Upper lobe of left lung (tissue), 6 donors: Measurements from ENCODE around the gene STOML3. TPM values are rescaled to one million over a fixed set of nuclear protein-coding genes. Genes with fewer than 3 reads are reported as not detected.
A peak's percentile ranks its signal among the peaks of the same experiment; 100 is the strongest.

Experiments
- ATAC-seq, 2 donors: fragments of 200-7000 bp; cut with Tn5 transposase; one replicate each; pipeline ENCODE4 v1.9.1; 2022; ENCODE audit warnings: mild to moderate bottlenecking in 2 of 2, moderate library complexity in 2 of 2; ENCODE audit not compliant: low FRiP score in 2 of 2
- DNase-seq, 2 donors: peaks; one replicate each; pipeline ENCODE4 v3.0.0-alpha.2; 2019 to 2020
- H3K27ac ChIP-seq, 4 donors: fragments of 200-600 bp; sonication (generic); one replicate each; pipeline ENCODE4 v1.5.1; 2016 to 2019
- H3K27me3 ChIP-seq, 4 donors: fragments of 200-600 bp; sonication (generic); one replicate each; pipeline ENCODE4 v1.5.1; 2017 to 2019
- H3K36me3 ChIP-seq, 4 donors: fragments of 200-600 bp; sonication (generic); one replicate each; pipeline ENCODE4 v1.5.1; 2016 to 2019
- H3K4me1 ChIP-seq, 4 donors: fragments of 200-600 bp; sonication (generic); one replicate each; pipeline ENCODE4 v1.5.1; 2018 to 2019
- H3K4me3 ChIP-seq, 4 donors: fragments of 200-600 bp; sonication (generic); one replicate each; pipeline ENCODE4 v1.5.1; 2017 to 2019; ENCODE audit warnings: mild to moderate bottlenecking in 2 of 4, moderate library complexity in 1 of 4
- H3K9me3 ChIP-seq, 4 donors: fragments of 200-600 bp; sonication (generic); one replicate each; pipeline ENCODE4 v1.5.1; 2018 to 2019
- CTCF ChIP-seq, 6 experiments: fragments of 450-650 bp in 4 of 6; fragments of 200-600 bp in 2 of 6; sonication (generic) in 2 of 6; IDR thresholded peaks; one replicate each; pipeline ENCODE4 v1.5.1; 2016 to 2019; ENCODE audit warnings: antibody characterized with exemption in 6 of 6
- EP300 ChIP-seq, 4 donors: sonication (generic); formaldehyde crosslinking; IDR thresholded peaks; one replicate each; pipeline ENCODE4 v1.5.1; 2017; ENCODE audit warnings: antibody characterized with exemption in 4 of 4, control low read depth in 2 of 4
- POLR2A ChIP-seq, 4 donors: fragments of 450-650 bp; IDR thresholded peaks; one replicate each; pipeline ENCODE4 v1.5.1; 2016 to 2017; ENCODE audit warnings: antibody characterized with exemption in 4 of 4, mild to moderate bottlenecking in 2 of 4
- POLR2AphosphoS5 ChIP-seq, 2 donors: sonication (generic); formaldehyde crosslinking; IDR thresholded peaks; one replicate each; pipeline ENCODE4 v1.5.1; 2017; ENCODE audit warnings: antibody characterized with exemption in 2 of 2
- WGBS, 2 donors: methylation state at CpG; one replicate each; pipeline ENCODE4 v1.1.5; 2017 to 2018; 5-methylcytosine and 5-hydroxymethylcytosine counted together
- total RNA-seq, 6 donors: library from RNA; depleted of rRNA in 4 of 6; stranded (reverse); fragments of >200 nt in 4 of 6; gene quantifications; one replicate each; pipeline versions ENCODE4 v1.1.0 to v1.2.1, GENCODE V29; 2016 to 2021
- donor health status: DM: no; HTN: no; CAD: no; lungs with moderate emphysema.
- donor health status: DM: no; HTN: yes; CAD: no; lungs with severe emphysema.

The STOML3 gene
- total RNA-seq, 6 donors from 2014 or later, result 0.14 to 10.8 (median 1.6) TPM

GRCh38 chr13:39037410-39037879 lies 46.8 kb upstream of the STOML3 start:
- Histone ChIP-seq H3K4me3 (peak overlapping the region; percentile 73 to 96 (median 89)), H3K9me3 (no peaks in the 10 kb centered on the region), H3K36me3 (no peaks in the 10 kb centered on the region), H3K27me3 (no peaks in the 10 kb centered on the region), H3K27ac (peak overlapping the region; percentile 88 to 93 (median 89)), H3K4me1 (peaks cover 24 to 66% (median 30%) of the 10 kb centered on the region in 4 donors)
- TF ChIP-seq POLR2A (IDR thresholded peaks at IDR 0.05) (peak in 1 of 4 donors; percentile 57), EP300 (IDR thresholded peaks at IDR 0.05) (no peak)
- WGBS, 2 donors, result 0 to 2% methylated on average over 9 to 10 of the region's 39 CpGs
- DNase-seq (peak in 1 of 2 donors; percentile 95), ATAC-seq (no peak)

- peaks cover 24 to 65% (median 30%) of the 10 kb centered on the region in 4 donors for H3K4me1 ChIP-seq
- H3K27ac ChIP-seq, result peak overlapping the region in 2 of 4 donors; percentile 1 to 42
- 1% methylated on average over 9 of the region's 9 CpGs for WGBS, 2 donors
- H3K36me3 ChIP-seq, result no peaks in the 10 kb centered on the region
- ATAC-seq, result no peak
- DNase-seq, result peak in 1 of 2 donors; percentile 37
- H3K9me3 ChIP-seq, result no peaks in the 10 kb centered on the region
- H3K27me3 ChIP-seq, result no peaks in the 10 kb centered on the region
- TF ChIP-seq POLR2AphosphoS5 (IDR thresholded peaks at IDR 0.05) (no peak), EP300 (IDR thresholded peaks at IDR 0.05) (peak in 1 of 4 donors; percentile 52), POLR2A (IDR thresholded peaks at IDR 0.05) (no peak), CTCF (IDR thresholded peaks at IDR 0.05) (no peak)
- peak overlapping the region; percentile 3 to 96 (median 89) for H3K4me3 ChIP-seq
Observed at GRCh38 chr13:39036212-39036611, 45.6 kb upstream of the STOML3 start.

- DNase-seq (no peak), ATAC-seq (no peak)
- no peak overlapping the region for H3K27ac ChIP-seq
- H3K9me3 ChIP-seq, result no peaks in the 10 kb centered on the region
- no peaks in the 10 kb centered on the region for H3K27me3 ChIP-seq
- peaks cover 24 to 61% (median 30%) of the 10 kb centered on the region in 4 donors for H3K4me1 ChIP-seq
- peaks cover 0 to 2% (median 0%) of the 10 kb centered on the region in 4 donors for H3K36me3 ChIP-seq
- TF ChIP-seq EP300 (IDR thresholded peaks at IDR 0.05), result no peak
- no peak for TF ChIP-seq POLR2AphosphoS5 (IDR thresholded peaks at IDR 0.05)
- TF ChIP-seq POLR2A (IDR thresholded peaks at IDR 0.05), result no peak
- no peak for TF ChIP-seq CTCF (IDR thresholded peaks at IDR 0.05)
- WGBS, 2 donors, result 20 to 22% methylated on average over 2 of the region's 2 CpGs
- peak overlapping the region in 3 of 4 donors; percentile 83 to 96 (median 95) for H3K4me3 ChIP-seq
Observed at GRCh38 chr13:39035799-39036198, 45.2 kb upstream of the STOML3 start.

- DNase-seq (no peak), ATAC-seq (no peak)
- peaks cover 23 to 55% (median 26%) of the 10 kb centered on the region in 4 donors for H3K4me1 ChIP-seq
- peaks cover 0 to 8% (median 0%) of the 10 kb centered on the region in 4 donors for H3K36me3 ChIP-seq
- H3K27me3 ChIP-seq, result no peaks in the 10 kb centered on the region
- TF ChIP-seq POLR2AphosphoS5 (IDR thresholded peaks at IDR 0.05), result no peak
- no peak for TF ChIP-seq POLR2A (IDR thresholded peaks at IDR 0.05)
- no peak for TF ChIP-seq CTCF (IDR thresholded peaks at IDR 0.05)
- TF ChIP-seq EP300 (IDR thresholded peaks at IDR 0.05), result no peak
- 52 to 55% methylated on average over 2 of the region's 2 CpGs for WGBS, 2 donors
- H3K4me3 ChIP-seq, result peak overlapping the region in 2 of 4 donors; percentile 83 to 95
- H3K9me3 ChIP-seq, result no peaks in the 10 kb centered on the region
- H3K27ac ChIP-seq, result peak overlapping the region in 1 of 4 donors; percentile 0
Observed at GRCh38 chr13:39035204-39035603, 44.6 kb upstream of the STOML3 start.

- no peak for TF ChIP-seq POLR2AphosphoS5 (IDR thresholded peaks at IDR 0.05)
- TF ChIP-seq POLR2A (IDR thresholded peaks at IDR 0.05), result no peak
- TF ChIP-seq CTCF (IDR thresholded peaks at IDR 0.05), result no peak
- TF ChIP-seq EP300 (IDR thresholded peaks at IDR 0.05), result no peak
- Histone ChIP-seq H3K36me3 (peaks cover 0 to 15% (median 0%) of the 10 kb centered on the region in 4 donors), H3K4me3 (no peak overlapping the region), H3K27ac (no peak overlapping the region), H3K9me3 (no peaks in the 10 kb centered on the region), H3K4me1 (peaks cover 16 to 45% (median 18%) of the 10 kb centered on the region in 4 donors), H3K27me3 (no peaks in the 10 kb centered on the region)
- 72 to 88% methylated on average over 1 of the region's 1 CpG for WGBS, 2 donors
- ATAC-seq (no peak), DNase-seq (no peak)
Observed at GRCh38 chr13:39034085-39034484, 43.5 kb upstream of the STOML3 start.
